Vagina (tissue), 2 donors: ENCODE data around the gene DNMT3A. TPM values are rescaled to one million over a fixed set of nuclear protein-coding genes. Genes with fewer than 3 reads are reported as not detected.

Source experiments
- DNase-seq, 2 donors: peaks; one replicate each; pipeline ENCODE4 v3.0.0-alpha.2; 2017; ENCODE audit errors: extremely low spot score in 2 of 2
- H3K27ac ChIP-seq: fragments of 200-600 bp; sonication (generic); one replicate; pipeline ENCODE4 v1.5.1; 2019
- H3K27me3 ChIP-seq: fragments of 200-600 bp; sonication (generic); one replicate; pipeline ENCODE4 v1.5.1; 2019
- H3K36me3 ChIP-seq, 2 donors: fragments of 200-600 bp; sonication (generic); one replicate each; pipeline ENCODE4 v1.5.1; 2017 to 2019
- H3K4me1 ChIP-seq: fragments of 200-600 bp; sonication (generic); one replicate; pipeline ENCODE4 v1.5.1; 2019
- H3K4me3 ChIP-seq, 2 donors: fragments of 200-600 bp; sonication (generic); 1 replicate in 1 of 2; 2 replicates in 1 of 2; pipeline ENCODE4 v1.5.1; 2016 to 2019
- H3K9me3 ChIP-seq: fragments of 200-600 bp; sonication (generic); one replicate; pipeline ENCODE4 v1.5.1; 2019
- POLR2A ChIP-seq, 2 donors: fragments of 450-650 bp; IDR thresholded peaks; one replicate each; pipeline ENCODE4 v1.6.1; 2017; ENCODE audit warnings: antibody characterized with exemption in 2 of 2, mild to moderate bottlenecking in 2 of 2, moderate library complexity in 2 of 2
- POLR2AphosphoS5 ChIP-seq, 2 donors: sonication (generic); formaldehyde crosslinking; IDR thresholded peaks; one replicate each; pipeline ENCODE4 v1.9.0; 2017; ENCODE audit warnings: antibody characterized with exemption in 2 of 2, mild to moderate bottlenecking in 2 of 2, low read depth in 1 of 2; ENCODE audit not compliant: insufficient read depth in 1 of 2
- intact Hi-C: fragments of 100-400 bp; cut with DNase I; formaldehyde crosslinking; loops from one replicate; pipeline ENCODE4 v1.15.1; 2023
- total RNA-seq: library from RNA; depleted of rRNA; stranded (reverse); fragments of >200 nt; gene quantifications from one replicate; pipeline ENCODE4 v1.2.3, GENCODE V29; 2016
- TF ChIP-seq, protein P1 (sequence below), 3 experiments: fragments of 450-650 bp in 2 of 3; fragments of 200-600 bp in 1 of 3; sonication (generic) in 1 of 3; IDR thresholded peaks; one replicate each; pipeline ENCODE4 v1.5.1; 2017 to 2019; ENCODE audit warnings: antibody characterized with exemption in 3 of 3, mild to moderate bottlenecking in 2 of 3, moderate library complexity in 2 of 3

The DNMT3A gene
- total RNA-seq, 1 donor from 2014 or later: 28.0 TPM

DNA sequence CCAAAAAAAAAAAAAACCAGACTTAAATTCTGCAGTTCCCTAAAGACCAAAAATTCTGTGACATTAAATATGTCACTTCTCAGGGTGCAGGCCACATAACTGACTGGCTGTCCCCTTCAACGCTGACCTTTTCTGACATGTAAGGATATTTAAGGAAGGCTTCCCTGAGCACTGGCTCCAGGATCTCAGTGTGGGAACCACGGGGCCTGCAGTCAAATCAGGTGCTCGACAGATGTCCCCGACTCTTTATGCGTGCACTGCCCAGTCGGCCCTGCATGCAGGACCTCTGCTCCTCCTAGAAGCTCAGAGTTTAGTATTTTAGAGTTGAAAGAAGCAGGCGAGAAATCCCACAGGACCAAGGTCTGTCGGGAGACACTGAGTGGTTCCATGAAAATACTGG lies 104.0 kb downstream of the DNMT3A start:
- Histone ChIP-seq H3K27me3 (no peaks in the 10 kb centered on the region), H3K4me1 (no peaks in the 10 kb centered on the region), H3K9me3 (no peaks in the 10 kb centered on the region), H3K27ac (no peak overlapping the region), H3K36me3 (peaks cover 0 to 77% of the 10 kb centered on the region in 2 donors), H3K4me3 (no peak overlapping the region)
- TF ChIP-seq POLR2AphosphoS5 (IDR thresholded peaks at IDR 0.05; ENCODE audit: insufficient read depth in 1 of 2, low read depth in 1 of 2) (no peak), POLR2A (IDR thresholded peaks at IDR 0.05) (no peak)
- TF ChIP-seq, protein P1, sequence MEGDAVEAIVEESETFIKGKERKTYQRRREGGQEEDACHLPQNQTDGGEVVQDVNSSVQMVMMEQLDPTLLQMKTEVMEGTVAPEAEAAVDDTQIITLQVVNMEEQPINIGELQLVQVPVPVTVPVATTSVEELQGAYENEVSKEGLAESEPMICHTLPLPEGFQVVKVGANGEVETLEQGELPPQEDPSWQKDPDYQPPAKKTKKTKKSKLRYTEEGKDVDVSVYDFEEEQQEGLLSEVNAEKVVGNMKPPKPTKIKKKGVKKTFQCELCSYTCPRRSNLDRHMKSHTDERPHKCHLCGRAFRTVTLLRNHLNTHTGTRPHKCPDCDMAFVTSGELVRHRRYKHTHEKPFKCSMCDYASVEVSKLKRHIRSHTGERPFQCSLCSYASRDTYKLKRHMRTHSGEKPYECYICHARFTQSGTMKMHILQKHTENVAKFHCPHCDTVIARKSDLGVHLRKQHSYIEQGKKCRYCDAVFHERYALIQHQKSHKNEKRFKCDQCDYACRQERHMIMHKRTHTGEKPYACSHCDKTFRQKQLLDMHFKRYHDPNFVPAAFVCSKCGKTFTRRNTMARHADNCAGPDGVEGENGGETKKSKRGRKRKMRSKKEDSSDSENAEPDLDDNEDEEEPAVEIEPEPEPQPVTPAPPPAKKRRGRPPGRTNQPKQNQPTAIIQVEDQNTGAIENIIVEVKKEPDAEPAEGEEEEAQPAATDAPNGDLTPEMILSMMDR (IDR thresholded peaks at IDR 0.05): no peak
- no peak for DNase-seq
- intact Hi-C loops: no loop called here

DNA sequence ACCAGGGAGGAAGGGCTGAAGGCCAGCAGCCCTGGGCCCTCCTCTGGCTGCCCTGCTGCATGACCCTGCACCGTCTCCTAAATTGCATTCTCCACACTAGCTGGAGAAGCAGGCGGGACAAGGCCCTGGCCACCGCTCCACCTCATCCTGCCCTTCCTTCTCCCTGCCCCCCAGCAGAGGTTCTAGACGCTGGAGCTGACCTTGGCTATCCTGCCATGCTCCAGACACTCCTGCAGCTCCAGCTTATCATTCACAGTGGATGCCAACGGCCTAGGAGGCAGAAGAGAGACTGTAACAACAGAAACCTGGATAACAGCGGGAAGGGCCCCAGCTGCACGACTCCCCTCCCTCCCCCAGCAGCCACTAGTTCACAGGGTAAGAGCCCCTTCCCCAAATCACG lies 105.0 kb downstream of the DNMT3A start:
- intact Hi-C loops: no loop called here
- TF ChIP-seq POLR2A (IDR thresholded peaks at IDR 0.05): no peak
- TF ChIP-seq POLR2AphosphoS5 (IDR thresholded peaks at IDR 0.05; ENCODE audit: insufficient read depth in 1 of 2, low read depth in 1 of 2): no peak
- TF ChIP-seq, protein P1 (IDR thresholded peaks at IDR 0.05): no peak
- H3K9me3 ChIP-seq: no peaks in the 10 kb centered on the region

DNA sequence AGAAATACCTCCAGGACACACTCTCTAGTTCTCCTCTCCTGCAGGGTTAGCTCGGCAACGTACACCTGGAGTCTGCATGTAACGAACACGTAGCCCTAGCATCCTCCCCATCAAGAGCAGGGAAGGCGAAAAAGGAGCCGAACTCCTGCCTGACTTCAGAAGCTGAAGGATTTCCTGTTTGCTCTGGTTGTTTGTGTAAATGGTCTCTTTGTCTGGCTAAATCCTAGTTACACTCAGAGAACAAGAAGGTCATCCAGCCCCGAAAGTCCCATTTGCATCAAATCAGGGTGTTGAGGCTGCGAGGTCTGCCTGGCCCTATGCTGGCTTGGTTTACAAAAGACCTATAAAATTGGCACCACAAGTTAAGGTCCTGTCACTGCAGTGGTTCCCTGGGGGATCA lies 107.0 kb downstream of the DNMT3A start:
- no peak for DNase-seq
- Histone ChIP-seq H3K9me3 (no peaks in the 10 kb centered on the region), H3K4me3 (no peak overlapping the region), H3K27me3 (no peaks in the 10 kb centered on the region), H3K4me1 (peaks cover 5% of the 10 kb centered on the region), H3K27ac (no peak overlapping the region), H3K36me3 (peaks cover 0 to 49% of the 10 kb centered on the region in 2 donors)
- no peak for TF ChIP-seq POLR2A (IDR thresholded peaks at IDR 0.05)
- TF ChIP-seq, protein P1 (IDR thresholded peaks at IDR 0.05): no peak
- no peak for TF ChIP-seq POLR2AphosphoS5 (IDR thresholded peaks at IDR 0.05; ENCODE audit: insufficient read depth in 1 of 2, low read depth in 1 of 2)
- intact Hi-C loops: no loop called here

More for the DNA sequence above, 105.0 kb downstream of the DNMT3A start:
- Histone ChIP-seq H3K27ac (no peak overlapping the region), H3K27me3 (no peaks in the 10 kb centered on the region), H3K4me3 (no peak overlapping the region), H3K36me3 (peaks cover 0 to 68% of the 10 kb centered on the region in 2 donors), H3K4me1 (no peaks in the 10 kb centered on the region)
- DNase-seq: no peak

DNA sequence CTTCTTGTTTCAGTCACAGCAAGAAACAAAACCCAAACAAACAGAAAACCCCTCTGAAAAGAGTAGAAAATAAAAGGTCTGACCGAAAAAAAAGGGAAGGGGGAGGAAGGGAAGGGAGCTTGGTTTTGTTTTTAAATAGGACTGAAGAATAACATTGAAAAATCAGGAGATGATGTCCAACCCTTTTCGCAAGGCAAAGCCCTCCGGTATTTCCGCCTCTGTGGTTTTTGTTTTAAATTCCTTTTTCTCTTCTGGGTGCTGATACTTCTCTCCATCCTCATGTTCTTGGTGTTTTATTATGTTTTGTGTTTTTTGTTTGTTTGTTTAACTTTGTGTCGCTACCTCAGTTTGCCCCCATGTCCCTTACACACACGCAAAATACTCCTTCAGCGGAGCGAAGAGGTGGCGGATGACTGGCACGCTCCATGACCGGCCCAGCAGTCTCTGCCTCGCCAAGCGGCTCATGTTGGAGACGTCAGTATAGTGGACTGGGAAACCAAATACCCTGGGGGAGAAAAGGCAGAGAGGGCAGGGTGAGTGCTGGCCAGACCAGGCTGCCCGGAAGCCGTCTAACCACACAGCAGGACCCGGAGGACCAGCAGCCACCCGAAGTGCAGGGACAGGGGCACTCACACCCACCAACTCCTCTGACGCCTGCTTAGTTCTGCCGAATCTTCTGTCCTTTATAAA lies 107.7 kb downstream of the DNMT3A start:
- intact Hi-C loops: no loop called here
- H3K36me3 ChIP-seq: peaks cover 0 to 42% of the 10 kb centered on the region in 2 donors

More for the DNA sequence above, 107.7 kb downstream of the DNMT3A start:
- Histone ChIP-seq H3K27ac (no peak overlapping the region), H3K27me3 (no peaks in the 10 kb centered on the region), H3K9me3 (no peaks in the 10 kb centered on the region), H3K4me1 (peaks cover 11% of the 10 kb centered on the region), H3K4me3 (no peak overlapping the region)
- no peak for DNase-seq
- TF ChIP-seq POLR2A (IDR thresholded peaks at IDR 0.05) (no peak), POLR2AphosphoS5 (IDR thresholded peaks at IDR 0.05; ENCODE audit: insufficient read depth in 1 of 2, low read depth in 1 of 2) (no peak)
- TF ChIP-seq, protein P1 (IDR thresholded peaks at IDR 0.05): no peak
